ENCODE measurements around the gene RAB40B. TPM values are rescaled to one million over a fixed set of nuclear protein-coding genes. Genes with fewer than 3 reads are reported as not detected.

Gene RAB40B
- total and polyA plus RNA-seq, 2 of the 4 experiments (the other 2 are of a cell fraction): 14.9 to 20.0 TPM

- TF ChIP-seq USF2 (IDR thresholded peaks at IDR 0.05; ENCODE audit: low read depth, low read length) (no peak), RAD21 (IDR thresholded peaks at IDR 0.05; ENCODE audit: low read length) (no peak), CTCF (conservative IDR thresholded peaks at IDR 0.05; ENCODE audit: low read depth, low read length) (no peak), ELK1 (IDR thresholded peaks at IDR 0.05; ENCODE audit: borderline replicate concordance, low read depth, low read length) (no peak)
- H3K27ac ChIP-seq (ENCODE audit: insufficient read depth, low read length): no peak overlapping the region
- H3K14ac ChIP-seq (replicated peaks; ENCODE audit: low read depth, low read length): no peak overlapping the region
- peaks cover 5% of the 10 kb centered on the region for H3K9me1 ChIP-seq (ENCODE audit: insufficient read depth, low read length)
- 50% methylated on average over 2 of the region's 5 CpGs; no CpG with 5 or more reads in 1 of the 2 experiments for WGBS, 2 experiments (ENCODE audit: extremely low coverage in 2 of 2, insufficient read length in 1 of 2)
- no peak overlapping the region for H3K9ac ChIP-seq (ENCODE audit: low read depth, low read length)
- H3K9me3 ChIP-seq (ENCODE audit: control insufficient read depth, insufficient read depth, low read length): no peaks in the 10 kb centered on the region
- H2AFZ ChIP-seq (replicated peaks; ENCODE audit: low read length, poor library complexity): no peak overlapping the region
- no peak overlapping the region for H2BK5ac ChIP-seq (ENCODE audit: low read depth, low read length, poor library complexity, severe bottlenecking)
- no peaks in the 10 kb centered on the region; the same call in 1 of the 2 replicates for H4K20me1 ChIP-seq (ENCODE audit: insufficient read depth, low read length)
- no peak overlapping the region for H2BK15ac ChIP-seq (ENCODE audit: low read depth, low read length)
- in situ Hi-C loops (cut with MboI; ENCODE audit: low sequenced_read_pairs) (no loop called here), dilution Hi-C loops (cut with HindIII; ENCODE audit: low sequenced_read_pairs, unreplicated experiment) (no loop called here), intact Hi-C loops (cut with micrococcal nuclease) (no loop called here)
- DNase-seq: no peak
- no peak overlapping the region for H3K23ac ChIP-seq (ENCODE audit: low read depth, low read length)
- CTCF ChIA-PET: no interaction called here
- ATAC-seq (ENCODE audit: low read depth): no peak
- no peak overlapping the region for H3K18ac ChIP-seq (ENCODE audit: low read depth, low read length)
- no peak overlapping the region for H4K8ac ChIP-seq (ENCODE audit: low read depth in 2 of 2, low read length in 2 of 2)
- H3K56ac ChIP-seq (ENCODE audit: extremely low read depth, insufficient read depth, low read length): no peak overlapping the region
- no TSS peak for BruUV-seq (replicated peaks)
- no peak overlapping the region for H3K4me3 ChIP-seq (ENCODE audit: insufficient read depth, low read depth, low read length)
- peaks cover 8% of the 10 kb centered on the region for H3K4me1 ChIP-seq (ENCODE audit: control insufficient read depth, insufficient read depth, low read length)
- H2BK120ac ChIP-seq (ENCODE audit: low read depth, low read length): no peak overlapping the region
- H4K5ac ChIP-seq (ENCODE audit: low read depth, low read length): no peak overlapping the region
- H4K91ac ChIP-seq (ENCODE audit: insufficient read depth, low read depth, low read length): no peak overlapping the region
- H2BK20ac ChIP-seq (ENCODE audit: low read depth, low read length): no peak overlapping the region
- H3K4me2 ChIP-seq (ENCODE audit: low read depth, low read length): no peak overlapping the region
- no peak overlapping the region for H2AK5ac ChIP-seq (ENCODE audit: low read depth, low read length)
- H3K4ac ChIP-seq (ENCODE audit: low read depth, low read length): no peak overlapping the region
- no peak overlapping the region for H2AK9ac ChIP-seq (replicated peaks; ENCODE audit: low read depth, low read length, poor library complexity)
- peaks cover 34% of the 10 kb centered on the region for H3K36me3 ChIP-seq (ENCODE audit: control insufficient read depth, insufficient read depth, low read length)
- H3K27me3 ChIP-seq (ENCODE audit: control insufficient read depth, insufficient read depth, low read length): no peaks in the 10 kb centered on the region
- peaks cover 12 to 34% of the 10 kb centered on the region in 2 experiments for H3K79me1 ChIP-seq (ENCODE audit: low read depth in 1 of 2, low read length in 2 of 2)
- POLR2A ChIA-PET (ENCODE audit: unreplicated experiment): no interaction called here
Observed at GRCh38 chr17:82608816-82609215, 89.7 kb downstream of the RAB40B start.
